HEK293 (cell line): ENCODE measurements around the gene EGR4.

Experiments
- EGR2 ChIP-seq: fragments of 450-650 bp; formaldehyde crosslinking; IDR thresholded peaks from 2 replicates; pipeline ENCODE4 v1.5.1; 2016; ENCODE audit warnings: low read depth, missing biosample characterization, missing genetic modification characterization
- GLI2 ChIP-seq: fragments of 450-650 bp; formaldehyde crosslinking; IDR thresholded peaks from 2 replicates; pipeline ENCODE4; 2017; ENCODE audit warnings: missing biosample characterization, missing genetic modification characterization, low read depth, borderline replicate concordance
- GLIS2 ChIP-seq: fragments of 450-650 bp; formaldehyde crosslinking; IDR thresholded peaks from 2 replicates; pipeline ENCODE4 v1.5.1; 2016; ENCODE audit warnings: missing biosample characterization, missing genetic modification characterization
- HOXD13 ChIP-seq: sonication (generic); formaldehyde crosslinking; IDR thresholded peaks from 2 replicates; pipeline ENCODE4 v1.8.0; 2022; ENCODE audit warnings: missing genetic modification reagents, borderline replicate concordance
- KLF1 ChIP-seq: fragments of 450-650 bp; formaldehyde crosslinking; IDR thresholded peaks from 2 replicates; pipeline ENCODE4 v1.5.1; 2016; ENCODE audit warnings: missing biosample characterization, missing genetic modification characterization
- KLF9 ChIP-seq: fragments of 450-650 bp; formaldehyde crosslinking; IDR thresholded peaks from 2 replicates; pipeline ENCODE4 v1.5.1; 2016; ENCODE audit warnings: missing biosample characterization, missing genetic modification characterization, low read depth
- MYNN ChIP-seq: fragments of 450-650 bp; formaldehyde crosslinking; IDR thresholded peaks from 2 replicates; pipeline ENCODE4 v1.5.1; 2016; ENCODE audit warnings: missing biosample characterization, missing genetic modification characterization, borderline replicate concordance
- PATZ1 ChIP-seq: fragments of 450-650 bp; formaldehyde crosslinking; IDR thresholded peaks from 2 replicates; pipeline ENCODE4 v1.5.1; 2016; ENCODE audit warnings: missing biosample characterization, missing genetic modification characterization
- SCRT2 ChIP-seq: fragments of 450-650 bp; formaldehyde crosslinking; IDR thresholded peaks from 2 replicates; pipeline ENCODE4 v1.5.1; 2016; ENCODE audit warnings: missing biosample characterization, missing genetic modification characterization
- TSHZ1 ChIP-seq: fragments of 450-650 bp; formaldehyde crosslinking; IDR thresholded peaks from 2 replicates; pipeline ENCODE4 v1.5.1; 2016; ENCODE audit warnings: missing biosample characterization, missing genetic modification characterization, borderline replicate concordance
- YY2 ChIP-seq: fragments of 450-650 bp; formaldehyde crosslinking; IDR thresholded peaks from 2 replicates; pipeline ENCODE4 v1.5.1; 2016; ENCODE audit warnings: missing biosample characterization, missing genetic modification characterization
- ZBTB8A ChIP-seq: fragments of 450-650 bp; formaldehyde crosslinking; IDR thresholded peaks from 2 replicates; pipeline ENCODE4 v1.5.1; 2016; ENCODE audit warnings: missing biosample characterization, missing genetic modification characterization
- ZNF112 ChIP-seq: fragments of 450-650 bp; formaldehyde crosslinking; IDR thresholded peaks from 2 replicates; pipeline ENCODE4 v1.5.0; 2017; ENCODE audit warnings: missing biosample characterization, missing genetic modification characterization
- ZNF133 ChIP-seq: fragments of 450-650 bp; formaldehyde crosslinking; IDR thresholded peaks from 2 replicates; pipeline ENCODE4 v1.5.1; 2016; ENCODE audit warnings: missing biosample characterization, missing genetic modification characterization
- ZNF175 ChIP-seq: fragments of 450-650 bp; formaldehyde crosslinking; IDR thresholded peaks from 2 replicates; pipeline ENCODE4 v1.5.1; 2016; ENCODE audit warnings: missing biosample characterization, missing genetic modification characterization
- ZNF335 ChIP-seq: fragments of 450-650 bp; formaldehyde crosslinking; conservative IDR thresholded peaks from 2 replicates; pipeline ENCODE4 v1.5.1; 2016; ENCODE audit warnings: missing biosample characterization, missing genetic modification characterization
- ZNF501 ChIP-seq: fragments of 450-650 bp; formaldehyde crosslinking; IDR thresholded peaks from 2 replicates; pipeline ENCODE4 v1.5.1; 2016; ENCODE audit warnings: missing biosample characterization, missing genetic modification characterization
- ZNF510 ChIP-seq: fragments of 450-650 bp; formaldehyde crosslinking; IDR thresholded peaks from 2 replicates; pipeline ENCODE4 v1.5.1; 2018; ENCODE audit warnings: mild to moderate bottlenecking, missing genetic modification characterization, missing biosample characterization; ENCODE audit not compliant: insufficient replicate concordance
- ZNF560 ChIP-seq: fragments of 450-650 bp; formaldehyde crosslinking; IDR thresholded peaks from 2 replicates; pipeline ENCODE4 v1.5.1; 2017; ENCODE audit warnings: missing biosample characterization, missing genetic modification characterization, borderline replicate concordance
- ZNF561 ChIP-seq: fragments of 450-650 bp; IDR thresholded peaks from 2 replicates; pipeline ENCODE4 v1.5.1; 2018; ENCODE audit warnings: missing biosample characterization, missing genetic modification characterization, borderline replicate concordance
- ZNF600 ChIP-seq: fragments of 450-650 bp; formaldehyde crosslinking; IDR thresholded peaks from 2 replicates; pipeline ENCODE4 v1.5.1; 2016; ENCODE audit warnings: missing biosample characterization, missing genetic modification characterization
- ZNF660 ChIP-seq: fragments of 450-650 bp; IDR thresholded peaks from 2 replicates; pipeline ENCODE4 v1.5.1; 2018; ENCODE audit warnings: missing biosample characterization, mild to moderate bottlenecking, missing genetic modification characterization
- ZNF701 ChIP-seq: fragments of 450-650 bp; formaldehyde crosslinking; IDR thresholded peaks from 2 replicates; pipeline ENCODE4 v1.5.1; 2016; ENCODE audit warnings: missing biosample characterization, missing genetic modification characterization
- ZNF747 ChIP-seq: fragments of 450-650 bp; formaldehyde crosslinking; IDR thresholded peaks from 2 replicates; pipeline ENCODE4 v1.5.1; 2016; ENCODE audit warnings: missing biosample characterization, missing genetic modification characterization
- TF ChIP-seq, protein P1 (sequence below): fragments of 450-650 bp; formaldehyde crosslinking; IDR thresholded peaks from 2 replicates; pipeline ENCODE4 v1.5.1; 2016; ENCODE audit warnings: missing biosample characterization, missing genetic modification characterization, borderline replicate concordance
- TF ChIP-seq, protein P2 (sequence below): fragments of 450-650 bp; formaldehyde crosslinking; IDR thresholded peaks from 2 replicates; pipeline ENCODE4 v1.5.1; 2016; ENCODE audit warnings: missing biosample characterization, missing genetic modification characterization

Gene EGR4

GRCh38 chr2:73284296-73285158, 8.8 kb downstream of the EGR4 start, which contains the start of gene FBXO41 (continued):
- TF ChIP-seq ZNF501 (tag by site-specific recombination) = no peak
- no peak for TF ChIP-seq ZNF561
- 0 out of 2 replicates have a peak, but pooled peaks have one; percentile 8 for TF ChIP-seq ZBTB8A (tag by site-specific recombination)
- no peak for TF ChIP-seq ZNF175 (tag by site-specific recombination)
- TF ChIP-seq ZNF335 (tag by site-specific recombination) = no peak; the same call in 1 of the 2 replicates
- no peak for TF ChIP-seq ZNF600
- peak; percentile 64 for TF ChIP-seq GLIS2 (tag by site-specific recombination)
- TF ChIP-seq YY2 (tag by site-specific recombination) = no peak
- TF ChIP-seq PATZ1 (tag by site-specific recombination) = no peak; the same call in 1 of the 2 replicates
- no peak; the same call in 1 of the 2 replicates for TF ChIP-seq KLF9
- TF ChIP-seq, protein P1, sequence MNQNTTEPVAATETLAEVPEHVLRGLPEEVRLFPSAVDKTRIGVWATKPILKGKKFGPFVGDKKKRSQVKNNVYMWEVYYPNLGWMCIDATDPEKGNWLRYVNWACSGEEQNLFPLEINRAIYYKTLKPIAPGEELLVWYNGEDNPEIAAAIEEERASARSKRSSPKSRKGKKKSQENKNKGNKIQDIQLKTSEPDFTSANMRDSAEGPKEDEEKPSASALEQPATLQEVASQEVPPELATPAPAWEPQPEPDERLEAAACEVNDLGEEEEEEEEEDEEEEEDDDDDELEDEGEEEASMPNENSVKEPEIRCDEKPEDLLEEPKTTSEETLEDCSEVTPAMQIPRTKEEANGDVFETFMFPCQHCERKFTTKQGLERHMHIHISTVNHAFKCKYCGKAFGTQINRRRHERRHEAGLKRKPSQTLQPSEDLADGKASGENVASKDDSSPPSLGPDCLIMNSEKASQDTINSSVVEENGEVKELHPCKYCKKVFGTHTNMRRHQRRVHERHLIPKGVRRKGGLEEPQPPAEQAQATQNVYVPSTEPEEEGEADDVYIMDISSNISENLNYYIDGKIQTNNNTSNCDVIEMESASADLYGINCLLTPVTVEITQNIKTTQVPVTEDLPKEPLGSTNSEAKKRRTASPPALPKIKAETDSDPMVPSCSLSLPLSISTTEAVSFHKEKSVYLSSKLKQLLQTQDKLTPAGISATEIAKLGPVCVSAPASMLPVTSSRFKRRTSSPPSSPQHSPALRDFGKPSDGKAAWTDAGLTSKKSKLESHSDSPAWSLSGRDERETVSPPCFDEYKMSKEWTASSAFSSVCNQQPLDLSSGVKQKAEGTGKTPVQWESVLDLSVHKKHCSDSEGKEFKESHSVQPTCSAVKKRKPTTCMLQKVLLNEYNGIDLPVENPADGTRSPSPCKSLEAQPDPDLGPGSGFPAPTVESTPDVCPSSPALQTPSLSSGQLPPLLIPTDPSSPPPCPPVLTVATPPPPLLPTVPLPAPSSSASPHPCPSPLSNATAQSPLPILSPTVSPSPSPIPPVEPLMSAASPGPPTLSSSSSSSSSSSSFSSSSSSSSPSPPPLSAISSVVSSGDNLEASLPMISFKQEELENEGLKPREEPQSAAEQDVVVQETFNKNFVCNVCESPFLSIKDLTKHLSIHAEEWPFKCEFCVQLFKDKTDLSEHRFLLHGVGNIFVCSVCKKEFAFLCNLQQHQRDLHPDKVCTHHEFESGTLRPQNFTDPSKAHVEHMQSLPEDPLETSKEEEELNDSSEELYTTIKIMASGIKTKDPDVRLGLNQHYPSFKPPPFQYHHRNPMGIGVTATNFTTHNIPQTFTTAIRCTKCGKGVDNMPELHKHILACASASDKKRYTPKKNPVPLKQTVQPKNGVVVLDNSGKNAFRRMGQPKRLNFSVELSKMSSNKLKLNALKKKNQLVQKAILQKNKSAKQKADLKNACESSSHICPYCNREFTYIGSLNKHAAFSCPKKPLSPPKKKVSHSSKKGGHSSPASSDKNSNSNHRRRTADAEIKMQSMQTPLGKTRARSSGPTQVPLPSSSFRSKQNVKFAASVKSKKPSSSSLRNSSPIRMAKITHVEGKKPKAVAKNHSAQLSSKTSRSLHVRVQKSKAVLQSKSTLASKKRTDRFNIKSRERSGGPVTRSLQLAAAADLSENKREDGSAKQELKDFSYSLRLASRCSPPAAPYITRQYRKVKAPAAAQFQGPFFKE = no peak
- no peak for TF ChIP-seq ZNF133 (tag by site-specific recombination)
- TF ChIP-seq EGR2 (tag by site-specific recombination) = peak; percentile 85
- TF ChIP-seq ZNF112 (tag by site-specific recombination) = no peak
- TF ChIP-seq ZNF701 (tag by site-specific recombination) = no peak
- TF ChIP-seq ZNF660 (tag by site-specific recombination) = no peak
- TF ChIP-seq ZNF560 (tag by site-specific recombination) = no peak
- no peak for TF ChIP-seq HOXD13 (CRISPR knock-in tag)
- TF ChIP-seq GLI2 (tag by site-specific recombination) = no peak
- TF ChIP-seq TSHZ1 (tag by site-specific recombination) = no peak
- no peak for TF ChIP-seq ZNF747 (tag by site-specific recombination)
- TF ChIP-seq, protein P2, sequence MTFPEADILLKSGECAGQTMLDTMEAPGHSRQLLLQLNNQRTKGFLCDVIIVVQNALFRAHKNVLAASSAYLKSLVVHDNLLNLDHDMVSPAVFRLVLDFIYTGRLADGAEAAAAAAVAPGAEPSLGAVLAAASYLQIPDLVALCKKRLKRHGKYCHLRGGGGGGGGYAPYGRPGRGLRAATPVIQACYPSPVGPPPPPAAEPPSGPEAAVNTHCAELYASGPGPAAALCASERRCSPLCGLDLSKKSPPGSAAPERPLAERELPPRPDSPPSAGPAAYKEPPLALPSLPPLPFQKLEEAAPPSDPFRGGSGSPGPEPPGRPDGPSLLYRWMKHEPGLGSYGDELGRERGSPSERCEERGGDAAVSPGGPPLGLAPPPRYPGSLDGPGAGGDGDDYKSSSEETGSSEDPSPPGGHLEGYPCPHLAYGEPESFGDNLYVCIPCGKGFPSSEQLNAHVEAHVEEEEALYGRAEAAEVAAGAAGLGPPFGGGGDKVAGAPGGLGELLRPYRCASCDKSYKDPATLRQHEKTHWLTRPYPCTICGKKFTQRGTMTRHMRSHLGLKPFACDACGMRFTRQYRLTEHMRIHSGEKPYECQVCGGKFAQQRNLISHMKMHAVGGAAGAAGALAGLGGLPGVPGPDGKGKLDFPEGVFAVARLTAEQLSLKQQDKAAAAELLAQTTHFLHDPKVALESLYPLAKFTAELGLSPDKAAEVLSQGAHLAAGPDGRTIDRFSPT (tag by site-specific recombination) = no peak
- TF ChIP-seq MYNN = no peak
- no peak for TF ChIP-seq SCRT2 (tag by site-specific recombination)
- peak; percentile 41 for TF ChIP-seq KLF1 (tag by site-specific recombination)
- TF ChIP-seq ZNF510 (tag by site-specific recombination) = no peak
